Measurements from ENCODE around the gene SCAMP4. TPM values are rescaled to one million over a fixed set of nuclear protein-coding genes. Genes with fewer than 3 reads are reported as not detected.

Gene SCAMP4
- total RNA-seq, 2 donors from 2014 or later, result 69.6 to 75.3 TPM

DNA sequence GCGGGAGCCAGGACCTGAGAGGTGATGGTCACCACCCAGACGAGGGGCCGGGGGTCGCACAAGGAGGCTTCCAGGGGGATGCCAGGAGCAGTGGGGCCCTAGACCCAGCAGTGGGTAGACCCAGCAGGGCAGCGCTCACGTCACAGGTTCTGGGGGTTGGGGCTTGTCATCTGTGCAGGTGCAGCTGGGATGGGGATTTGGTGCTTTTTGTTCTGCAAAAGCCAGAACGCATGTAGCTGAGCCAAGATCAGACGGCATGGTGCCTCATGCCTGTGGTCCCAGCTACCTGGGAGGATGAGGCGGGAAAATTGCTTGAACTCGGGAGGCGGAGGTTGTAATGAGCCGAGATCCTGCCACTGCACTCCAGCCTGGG, 50.9 kb downstream of the SCAMP4 start:
- H3K4me3 Mint-ChIP-seq, result no peak overlapping the region
- H3K36me3 Mint-ChIP-seq (ENCODE audit: low read depth), result peaks cover 17% of the 10 kb centered on the region
- Histone ChIP-seq H3K27ac (ENCODE audit: low read depth, low read length) (peak overlapping the region; percentile 6), H3K4me1 (ENCODE audit: control insufficient read depth, insufficient read depth, low read length) (no peaks in the 10 kb centered on the region), H3K36me3 (ENCODE audit: control insufficient read depth, insufficient read depth, low read length) (peaks cover 12% of the 10 kb centered on the region), H3K27me3 (ENCODE audit: control insufficient read depth, insufficient read depth, low read length, poor library complexity, severe bottlenecking) (no peaks in the 10 kb centered on the region), H3K4me3 (ENCODE audit: low read length) (no peak overlapping the region), H3K9ac (ENCODE audit: extremely low read depth, low read length, poor library complexity, severe bottlenecking) (no peak overlapping the region), H3K9me3 (ENCODE audit: control insufficient read depth, low read length) (no peaks in the 10 kb centered on the region)
- peaks cover 4% of the 10 kb centered on the region for H3K4me1 Mint-ChIP-seq
- H3K27me3 Mint-ChIP-seq (ENCODE audit: insufficient read depth), result no peaks in the 10 kb centered on the region
- TF ChIP-seq, protein P1, sequence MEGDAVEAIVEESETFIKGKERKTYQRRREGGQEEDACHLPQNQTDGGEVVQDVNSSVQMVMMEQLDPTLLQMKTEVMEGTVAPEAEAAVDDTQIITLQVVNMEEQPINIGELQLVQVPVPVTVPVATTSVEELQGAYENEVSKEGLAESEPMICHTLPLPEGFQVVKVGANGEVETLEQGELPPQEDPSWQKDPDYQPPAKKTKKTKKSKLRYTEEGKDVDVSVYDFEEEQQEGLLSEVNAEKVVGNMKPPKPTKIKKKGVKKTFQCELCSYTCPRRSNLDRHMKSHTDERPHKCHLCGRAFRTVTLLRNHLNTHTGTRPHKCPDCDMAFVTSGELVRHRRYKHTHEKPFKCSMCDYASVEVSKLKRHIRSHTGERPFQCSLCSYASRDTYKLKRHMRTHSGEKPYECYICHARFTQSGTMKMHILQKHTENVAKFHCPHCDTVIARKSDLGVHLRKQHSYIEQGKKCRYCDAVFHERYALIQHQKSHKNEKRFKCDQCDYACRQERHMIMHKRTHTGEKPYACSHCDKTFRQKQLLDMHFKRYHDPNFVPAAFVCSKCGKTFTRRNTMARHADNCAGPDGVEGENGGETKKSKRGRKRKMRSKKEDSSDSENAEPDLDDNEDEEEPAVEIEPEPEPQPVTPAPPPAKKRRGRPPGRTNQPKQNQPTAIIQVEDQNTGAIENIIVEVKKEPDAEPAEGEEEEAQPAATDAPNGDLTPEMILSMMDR (conservative IDR thresholded peaks at IDR 0.05), result no peak
- H3K27ac Mint-ChIP-seq, result peak overlapping the region; percentile 21
- H3K9me3 Mint-ChIP-seq, result no peaks in the 10 kb centered on the region
- DNase-seq, result no peak
- 93 to 95% methylated on average over 12 of the region's 12 CpGs for WGBS, 2 experiments (ENCODE audit: insufficient coverage in 1 of 2, insufficient read length in 1 of 2)

DNA sequence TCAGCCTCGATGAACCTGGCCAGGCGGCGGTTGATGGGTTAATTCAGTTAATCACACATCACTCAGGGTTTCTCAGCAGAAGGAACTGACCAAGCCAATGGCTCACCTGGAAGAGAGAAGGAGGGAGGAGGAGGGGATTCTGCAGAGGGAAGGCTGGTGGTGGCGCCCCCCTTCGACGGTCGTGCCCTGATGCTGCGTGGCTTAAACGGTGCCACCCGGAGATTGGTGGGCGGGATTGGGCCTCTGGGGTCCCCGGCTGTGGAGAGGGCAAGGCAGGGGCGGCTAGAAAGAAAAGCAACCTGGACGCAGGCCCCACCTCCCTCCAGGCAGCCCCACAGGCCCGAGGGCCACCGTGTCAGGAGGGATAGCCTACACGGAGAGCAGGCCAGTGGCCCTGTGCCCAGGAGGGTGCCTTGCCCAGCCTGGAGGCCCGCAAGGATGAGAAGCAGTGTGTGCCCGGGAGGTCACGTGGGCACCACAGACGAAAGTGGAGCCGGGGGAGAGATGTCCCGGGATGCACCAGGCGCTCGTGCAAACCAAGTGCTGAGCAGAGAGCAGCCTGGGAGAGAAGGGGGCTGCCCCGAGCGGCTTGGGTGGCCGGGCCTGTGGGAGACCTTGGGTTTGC, 51.8 kb downstream of the SCAMP4 start:
- 86 to 92% methylated on average over 14 to 28 of the region's 28 CpGs for WGBS, 2 experiments (ENCODE audit: insufficient coverage in 1 of 2, insufficient read length in 1 of 2)
- Histone ChIP-seq H3K36me3 (ENCODE audit: control insufficient read depth, insufficient read depth, low read length) (peaks cover 16% of the 10 kb centered on the region), H3K4me1 (ENCODE audit: control insufficient read depth, insufficient read depth, low read length) (no peaks in the 10 kb centered on the region), H3K9me3 (ENCODE audit: control insufficient read depth, low read length) (no peaks in the 10 kb centered on the region), H3K27ac (ENCODE audit: low read depth, low read length) (peak overlapping the region; percentile 4), H3K4me3 (ENCODE audit: low read length) (no peak overlapping the region), H3K9ac (ENCODE audit: extremely low read depth, low read length, poor library complexity, severe bottlenecking) (no peak overlapping the region), H3K27me3 (ENCODE audit: control insufficient read depth, insufficient read depth, low read length, poor library complexity, severe bottlenecking) (no peaks in the 10 kb centered on the region)
- no peak overlapping the region for H3K4me3 Mint-ChIP-seq
- H3K27me3 Mint-ChIP-seq (ENCODE audit: insufficient read depth), result no peaks in the 10 kb centered on the region
- H3K27ac Mint-ChIP-seq, result no peak overlapping the region
- peaks cover 18% of the 10 kb centered on the region for H3K36me3 Mint-ChIP-seq (ENCODE audit: low read depth)
- H3K4me1 Mint-ChIP-seq, result peaks cover 4% of the 10 kb centered on the region
- H3K9me3 Mint-ChIP-seq, result no peaks in the 10 kb centered on the region
- DNase-seq, result peak; percentile 85
- TF ChIP-seq, protein P1 (conservative IDR thresholded peaks at IDR 0.05), result peak; percentile 53

DNA sequence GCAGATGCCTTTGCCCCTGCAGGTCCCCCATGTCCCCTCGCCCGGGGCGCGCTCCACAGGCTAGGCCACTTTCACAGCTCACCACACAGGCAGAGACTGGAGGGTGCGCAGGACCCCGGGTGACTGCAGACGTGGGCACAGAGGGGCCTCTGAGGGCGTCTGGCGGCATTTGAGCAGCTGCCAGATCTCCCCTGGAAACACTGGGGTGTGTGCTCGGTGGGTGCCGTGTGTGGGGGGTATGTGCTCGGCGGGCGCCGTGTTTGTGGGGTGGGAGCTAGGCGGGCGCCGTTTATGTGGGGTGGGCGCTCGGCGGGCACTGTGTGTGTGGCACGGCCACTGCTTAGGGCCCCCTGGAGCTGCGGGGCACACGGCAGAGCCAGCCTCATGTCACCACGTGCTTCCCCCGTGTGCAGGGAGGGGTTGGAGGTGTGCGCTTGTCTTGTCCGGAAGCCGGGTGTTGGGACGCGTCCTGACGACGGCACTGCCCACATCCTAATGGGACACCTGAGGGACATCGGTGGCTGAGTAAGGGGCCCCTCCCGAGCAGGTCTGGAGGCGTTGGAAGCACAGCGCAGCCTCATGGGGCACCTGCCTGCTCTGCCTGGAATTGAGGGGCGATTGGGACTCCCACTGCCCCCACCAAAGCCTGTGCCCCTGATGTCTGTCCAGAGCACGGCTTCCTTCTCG, 52.5 kb downstream of the SCAMP4 start:
- Mint-ChIP-seq H3K36me3 (ENCODE audit: low read depth) (peaks cover 19% of the 10 kb centered on the region), H3K27ac (no peak overlapping the region), H3K9me3 (no peaks in the 10 kb centered on the region), H3K27me3 (ENCODE audit: insufficient read depth) (no peaks in the 10 kb centered on the region), H3K4me3 (no peak overlapping the region), H3K4me1 (peaks cover 4% of the 10 kb centered on the region)
- 95 to 96% methylated on average over 28 to 38 of the region's 40 CpGs for WGBS, 2 experiments (ENCODE audit: insufficient coverage in 1 of 2, insufficient read length in 1 of 2)
- Histone ChIP-seq H3K9ac (ENCODE audit: extremely low read depth, low read length, poor library complexity, severe bottlenecking) (no peak overlapping the region), H3K36me3 (ENCODE audit: control insufficient read depth, insufficient read depth, low read length) (peaks cover 15% of the 10 kb centered on the region), H3K4me3 (ENCODE audit: low read length) (no peak overlapping the region), H3K9me3 (ENCODE audit: control insufficient read depth, low read length) (no peaks in the 10 kb centered on the region), H3K4me1 (ENCODE audit: control insufficient read depth, insufficient read depth, low read length) (no peaks in the 10 kb centered on the region), H3K27ac (ENCODE audit: low read depth, low read length) (no peak overlapping the region), H3K27me3 (ENCODE audit: control insufficient read depth, insufficient read depth, low read length, poor library complexity, severe bottlenecking) (no peaks in the 10 kb centered on the region)
- TF ChIP-seq, protein P1 (conservative IDR thresholded peaks at IDR 0.05), result no peak
- DNase-seq, result no peak
